ENCODE data around the gene HMGXB3. TPM values are rescaled to one million over a fixed set of nuclear protein-coding genes. Genes with fewer than 3 reads are reported as not detected.

The HMGXB3 gene
- 38.0 and 43.1 TPM in 2 replicates for total RNA-seq (2021)
- Bru-seq, nascent RNA = percentile 92 among the genes with signal in this experiment
- percentile 88 among the genes with signal in this experiment for BruChase-seq, experiment 1, labeled RNA remaining after a 2-hour chase
- BruChase-seq, experiment 2, labeled RNA remaining after a 6-hour chase = percentile 81 among the genes with signal in this experiment
- long read RNA-seq, full-length matches to known transcripts = 13 of 36 reads
- long read RNA-seq, partial matches to known transcripts = 15 of 36 reads
- long read RNA-seq, other reads (novel, unspliced or antisense) = 8 of 36 reads

- Histone ChIP-seq H3K79me2 (ENCODE audit: low read depth) (peaks cover 48% of the 10 kb centered on the region), H3K4me1 (replicated peaks; ENCODE audit: insufficient read depth) (peaks cover 25% of the 10 kb centered on the region), H3K9me2 (ENCODE audit: insufficient read depth) (no peaks in the 10 kb centered on the region), H3K4me3 (peak within 1 kb of the TSS; percentile 92), H3K36me3 (ENCODE audit: low read depth) (0 out of 2 replicates have a peak, but pooled peaks cover 4% of the 10 kb centered on the region), H3F3A (ENCODE audit: insufficient read depth, low read depth) (peaks cover 9% of the 10 kb centered on the region), H2AFZ (peak within 1 kb of the TSS; percentile 81), H3K4me2 (peak within 1 kb of the TSS; percentile 97), H4K20me1 (ENCODE audit: insufficient read depth) (peaks cover 16% of the 10 kb centered on the region), H3K27me3 (ENCODE audit: insufficient read depth, low read depth) (no peaks in the 10 kb centered on the region), H3K27ac (peak within 1 kb of the TSS; percentile 86), H3K9me3 (ENCODE audit: insufficient read depth, low read depth) (no peaks in the 10 kb centered on the region)
- ChIA-PET CTCF (interaction anchor here (0.9 to 1.1 kb wide), 2 partner anchors 10 to 218 kb away, joined by 3 to 4 read pairs; no protein-coding TSS in a partner anchor), POLR2A (ENCODE audit: unreplicated experiment) (interaction anchor here (0.5 to 0.6 kb wide), 2 partner anchors 166 to 269 kb away, joined by 3 to 4 read pairs; no protein-coding TSS in a partner anchor)
- TF ChIP-seq EZH2 (IDR thresholded peaks at IDR 0.05; ENCODE audit: low read depth) = no peak
- TF ChIP-seq CTCF (conservative IDR thresholded peaks at IDR 0.05) = no peak
- DNase-seq = peak; percentile 87 to 97
- intact Hi-C loops (cut with micrococcal nuclease; ENCODE audit: unreplicated experiment) = loop anchor here (1.0 to 10.0 kb wide), 5 partner anchors 22 to 434 kb away; no protein-coding TSS in a partner anchor
- no TSS peak for BruUV-seq (replicated peaks)
Observed at GRCh38 chr5:150000256-150000989, at the start of gene HMGXB3, which contains the start of gene TIGD6. Gene HMGXB3, plus strand, starts transcription at chr5:150000739. Its CDS starts 4,114 bp downstream, at chr5:150004853. Gene TIGD6, minus strand, starts transcription at chr5:150000654. Its CDS starts 4,306 bp downstream, at chr5:149996348.

GRCh38 chr5:149951138-149951749, 49.3 kb upstream of the HMGXB3 start:
- Histone ChIP-seq H3K79me2 (ENCODE audit: low read depth) (no peaks in the 10 kb centered on the region), H3K9me2 (ENCODE audit: insufficient read depth) (no peaks in the 10 kb centered on the region), H3K27ac (no peak overlapping the region), H3K4me1 (replicated peaks; ENCODE audit: insufficient read depth) (peaks cover 8% of the 10 kb centered on the region; the same call in 1 of the 2 replicates), H3F3A (ENCODE audit: insufficient read depth, low read depth) (peaks cover 2% of the 10 kb centered on the region; the same call in 1 of the 2 replicates), H2AFZ (no peak overlapping the region), H3K9me3 (ENCODE audit: insufficient read depth, low read depth) (no peaks in the 10 kb centered on the region), H3K27me3 (ENCODE audit: insufficient read depth, low read depth) (no peaks in the 10 kb centered on the region), H3K36me3 (ENCODE audit: low read depth) (no peaks in the 10 kb centered on the region), H4K20me1 (ENCODE audit: insufficient read depth) (no peaks in the 10 kb centered on the region), H3K4me2 (no peak overlapping the region), H3K4me3 (no peak overlapping the region)
- no peak for TF ChIP-seq EZH2 (IDR thresholded peaks at IDR 0.05; ENCODE audit: low read depth)
- TF ChIP-seq CTCF (conservative IDR thresholded peaks at IDR 0.05) = no peak
- POLR2A ChIA-PET (ENCODE audit: unreplicated experiment) = no interaction called here
- CTCF ChIA-PET = no interaction called here
- intact Hi-C loops (cut with micrococcal nuclease; ENCODE audit: unreplicated experiment) = no loop called here
- no peak for DNase-seq
- no TSS peak for BruUV-seq (replicated peaks)

GRCh38 chr5:149953436-149954121, 47.0 kb upstream of the HMGXB3 start:
- intact Hi-C loops (cut with micrococcal nuclease; ENCODE audit: unreplicated experiment) = no loop called here
- no peaks in the 10 kb centered on the region for H3K36me3 ChIP-seq (ENCODE audit: low read depth)
- no peak overlapping the region for H3K27ac ChIP-seq
- no peaks in the 10 kb centered on the region for H3K9me2 ChIP-seq (ENCODE audit: insufficient read depth)
- CTCF ChIA-PET = no interaction called here
- H3K27me3 ChIP-seq (ENCODE audit: insufficient read depth, low read depth) = no peaks in the 10 kb centered on the region
- H3K4me3 ChIP-seq = no peak overlapping the region
- POLR2A ChIA-PET (ENCODE audit: unreplicated experiment) = no interaction called here
- no peak for TF ChIP-seq EZH2 (IDR thresholded peaks at IDR 0.05; ENCODE audit: low read depth)
- TF ChIP-seq CTCF (conservative IDR thresholded peaks at IDR 0.05) = no peak
- H3K79me2 ChIP-seq (ENCODE audit: low read depth) = no peaks in the 10 kb centered on the region
- H3F3A ChIP-seq (ENCODE audit: insufficient read depth, low read depth) = peaks cover 2% of the 10 kb centered on the region; the same call in 1 of the 2 replicates
- H3K4me2 ChIP-seq = no peak overlapping the region
- H2AFZ ChIP-seq = no peak overlapping the region
- peaks cover 4% of the 10 kb centered on the region; the same call in 1 of the 2 replicates for H3K4me1 ChIP-seq (replicated peaks; ENCODE audit: insufficient read depth)
- no peaks in the 10 kb centered on the region for H4K20me1 ChIP-seq (ENCODE audit: insufficient read depth)
- no peaks in the 10 kb centered on the region for H3K9me3 ChIP-seq (ENCODE audit: insufficient read depth, low read depth)
- BruUV-seq (replicated peaks) = no TSS peak
- no peak for DNase-seq

All from PC-9 (cell line).